NCI-H82 treated with DMSO at 0.1 percent for 48 hours (cell line): Measurements from ENCODE around the gene CERS2.
A peak's percentile ranks its signal among the peaks of the same experiment; 100 is the strongest.

Experiments used
- DNase-seq: peaks from one replicate; lab custom pipeline; 2025; ENCODE audit not compliant: unreplicated experiment; lab: John Stamatoyannopoulos, UW

Gene CERS2

GRCh38 chr1:150999051-150999674, 24.5 kb upstream of the CERS2 start:
- no peak for DNase-seq

- DNase-seq, result no peak
Observed at GRCh38 chr1:150997949-150998348, 23.3 kb upstream of the CERS2 start.

DNA sequence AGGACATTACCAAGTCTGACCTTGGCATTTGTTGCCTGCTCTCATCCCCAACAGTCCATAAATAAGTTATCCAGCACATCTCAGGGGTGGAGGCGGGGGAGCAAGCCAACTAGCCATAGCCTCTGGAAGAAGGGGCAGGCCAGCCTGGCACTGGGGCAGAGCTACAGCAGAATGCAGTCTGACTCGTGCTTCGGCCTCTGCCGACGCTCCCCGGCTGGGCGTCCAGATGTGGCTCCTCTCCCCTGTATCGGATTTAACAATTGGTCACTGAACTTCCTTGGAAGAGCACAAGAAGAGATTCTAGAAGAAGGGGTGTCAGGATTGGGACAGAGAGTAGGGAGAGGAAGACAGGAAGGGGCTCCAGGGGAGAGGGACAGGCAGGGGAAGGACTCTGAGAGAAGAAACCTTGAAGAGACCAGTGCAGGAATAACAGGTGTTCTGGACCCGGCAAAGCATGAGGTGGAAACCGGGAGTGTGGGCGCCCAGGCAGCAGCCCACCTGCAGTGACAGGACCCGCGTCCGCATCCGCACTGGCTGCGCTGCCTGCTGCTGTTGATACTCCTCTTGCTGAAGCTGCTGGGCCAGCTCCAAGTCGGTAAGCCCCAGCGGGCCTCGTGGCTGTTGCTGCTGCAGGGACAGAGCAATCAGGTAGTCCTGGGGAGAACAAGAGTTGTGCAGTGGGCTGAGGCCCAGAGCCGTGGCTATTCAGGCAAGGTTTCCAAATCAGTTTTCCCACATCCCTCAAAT, 22.7 kb upstream of the CERS2 start:
- DNase-seq, result no peak

- no peak for DNase-seq
Observed at GRCh38 chr1:150995896-150996295, 21.3 kb upstream of the CERS2 start.

DNA sequence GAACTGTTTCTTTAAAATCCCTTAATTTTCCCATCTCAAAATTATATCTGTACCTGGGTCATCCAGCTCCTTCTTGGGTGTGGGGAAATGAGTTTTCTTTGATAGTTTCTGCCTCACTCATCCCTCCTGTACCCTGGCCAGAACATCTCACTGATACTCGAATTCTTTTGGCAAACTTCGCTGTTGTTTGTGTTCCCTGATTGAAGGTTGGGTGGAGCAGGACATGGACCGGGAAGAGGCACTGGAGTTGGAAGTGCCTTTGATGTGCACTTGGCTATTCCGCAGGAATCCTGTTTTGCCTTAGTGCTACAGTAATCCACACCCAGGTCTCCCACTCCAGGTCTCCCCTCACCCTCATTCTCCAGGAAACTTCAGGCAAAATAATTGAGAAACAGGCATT, 20.8 kb upstream of the CERS2 start:
- DNase-seq, result no peak

DNA sequence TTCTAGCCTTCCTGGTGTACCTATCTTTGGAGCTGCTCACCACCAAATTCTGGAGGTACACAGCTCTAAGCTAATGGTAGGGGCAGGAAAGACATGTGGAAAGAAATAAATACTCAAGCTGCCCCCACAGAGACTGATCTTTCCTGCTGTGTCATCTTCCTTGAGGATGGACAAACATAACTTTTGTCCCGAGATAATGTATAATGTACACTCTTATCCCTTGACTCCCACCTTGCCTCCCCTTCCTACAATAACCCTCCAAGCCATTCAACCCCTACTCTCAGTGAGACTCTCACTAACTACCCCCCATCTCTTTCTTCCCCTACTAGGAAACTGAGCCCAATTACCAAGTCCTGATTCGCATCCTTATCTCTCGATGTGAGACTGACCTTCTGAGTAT, 19.6 kb upstream of the CERS2 start:
- no peak for DNase-seq

DNA sequence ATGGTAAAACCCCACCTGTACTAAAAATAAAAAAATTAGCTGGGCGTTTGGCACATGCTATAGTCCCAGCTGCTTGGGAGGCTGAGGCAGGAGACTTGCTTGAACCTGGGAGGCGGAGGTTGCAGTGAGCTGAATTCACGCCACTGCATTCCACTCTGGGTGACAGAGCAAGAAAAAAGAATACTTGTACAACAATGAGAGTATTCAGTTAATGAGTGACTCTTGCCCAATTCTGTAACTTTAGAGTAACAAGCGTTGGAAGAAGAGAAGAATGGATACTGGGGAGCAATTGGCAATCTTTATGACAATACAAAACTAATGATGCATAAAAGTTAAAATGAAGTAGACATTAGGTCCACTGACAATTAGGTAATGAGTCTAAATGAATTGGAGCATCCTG, 18.0 kb upstream of the CERS2 start:
- no peak for DNase-seq

- DNase-seq, result no peak
Observed at GRCh38 chr1:150987924-150988323, 13.3 kb upstream of the CERS2 start.

DNA sequence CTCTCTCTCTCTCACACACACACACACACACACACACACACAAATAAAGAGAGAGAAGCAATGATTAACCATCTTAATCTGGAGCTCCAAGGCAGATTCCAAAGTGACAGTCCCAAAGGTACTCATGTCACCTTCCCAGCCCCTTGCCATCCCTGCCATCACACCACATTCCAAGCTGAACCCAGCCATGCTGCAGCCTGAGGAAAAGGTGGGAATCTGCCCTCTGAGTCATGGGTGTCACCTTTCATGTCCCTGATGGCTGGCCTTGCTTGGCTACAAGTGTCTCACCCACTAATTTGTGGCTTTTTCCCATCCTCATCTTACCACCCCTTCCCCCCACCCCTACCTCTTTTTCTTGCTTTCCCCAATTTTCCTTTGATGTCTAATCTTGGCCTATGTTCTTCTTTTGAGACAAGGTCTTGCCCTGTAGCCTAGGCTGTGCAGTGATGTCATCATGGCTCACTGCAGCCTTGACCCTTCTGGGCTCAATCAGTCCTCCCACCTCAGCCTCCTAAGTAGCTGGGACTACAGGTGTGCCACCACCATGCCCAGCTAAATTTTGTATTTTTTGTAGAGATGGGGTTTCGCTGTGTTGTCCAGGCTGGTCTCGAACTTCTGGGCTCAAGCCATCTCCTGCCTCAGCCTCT, 10.7 kb upstream of the CERS2 start:
- DNase-seq, result no peak

DNA sequence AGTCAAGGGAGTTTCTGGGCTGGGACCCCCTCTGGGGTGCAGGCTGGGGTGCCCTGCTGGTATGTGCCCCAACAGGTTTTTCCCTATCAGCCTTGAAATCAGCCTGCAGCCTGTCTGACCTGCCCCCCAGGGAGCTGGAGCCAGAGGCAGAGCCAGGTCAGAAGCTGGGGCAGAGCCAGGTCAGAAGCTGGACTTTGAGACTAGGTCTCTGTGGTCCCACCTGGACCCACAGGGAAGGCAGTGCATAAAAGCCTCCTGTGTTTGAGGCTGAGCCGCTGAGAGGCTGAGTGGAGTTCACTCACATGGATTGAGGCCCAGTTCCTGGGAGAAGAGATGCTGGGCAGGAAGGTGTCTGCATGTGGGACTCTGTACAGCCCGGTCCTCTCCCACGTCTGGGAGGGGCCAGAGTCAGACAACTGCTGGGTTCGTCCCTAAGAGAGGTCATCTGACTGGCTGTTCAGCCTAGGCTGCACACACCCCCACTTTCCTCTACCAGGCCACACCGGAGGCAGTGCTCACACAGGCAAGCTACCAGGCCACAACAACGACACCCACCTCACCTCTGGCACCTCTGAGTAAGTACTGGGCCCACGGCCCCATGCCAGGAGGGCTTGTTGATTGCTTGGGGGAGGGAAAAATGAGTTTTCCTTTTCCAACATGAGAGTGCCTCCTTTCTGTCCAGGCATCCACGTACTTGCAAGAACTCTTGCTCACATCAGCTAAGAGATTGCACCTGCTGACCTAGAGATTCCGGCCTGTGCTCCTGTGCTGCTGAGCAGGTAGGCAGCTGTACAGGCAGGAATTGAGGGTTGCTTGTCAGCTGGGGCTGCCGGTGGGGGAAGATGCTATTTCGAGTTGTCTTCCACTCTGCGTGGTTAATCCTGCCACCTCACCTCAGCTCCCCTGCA, 7.4 kb upstream of the CERS2 start, which contains the start of gene ANXA9:
Gene ANXA9 (plus strand): TSS at position 488 of the 908 bp plus-strand sequence. CDS start 814 bp downstream, outside the sequence.
- DNase-seq, result no peak

- no peak for DNase-seq
Observed at GRCh38 chr1:150981177-150981804, 6.7 kb upstream of the CERS2 start.

DNA sequence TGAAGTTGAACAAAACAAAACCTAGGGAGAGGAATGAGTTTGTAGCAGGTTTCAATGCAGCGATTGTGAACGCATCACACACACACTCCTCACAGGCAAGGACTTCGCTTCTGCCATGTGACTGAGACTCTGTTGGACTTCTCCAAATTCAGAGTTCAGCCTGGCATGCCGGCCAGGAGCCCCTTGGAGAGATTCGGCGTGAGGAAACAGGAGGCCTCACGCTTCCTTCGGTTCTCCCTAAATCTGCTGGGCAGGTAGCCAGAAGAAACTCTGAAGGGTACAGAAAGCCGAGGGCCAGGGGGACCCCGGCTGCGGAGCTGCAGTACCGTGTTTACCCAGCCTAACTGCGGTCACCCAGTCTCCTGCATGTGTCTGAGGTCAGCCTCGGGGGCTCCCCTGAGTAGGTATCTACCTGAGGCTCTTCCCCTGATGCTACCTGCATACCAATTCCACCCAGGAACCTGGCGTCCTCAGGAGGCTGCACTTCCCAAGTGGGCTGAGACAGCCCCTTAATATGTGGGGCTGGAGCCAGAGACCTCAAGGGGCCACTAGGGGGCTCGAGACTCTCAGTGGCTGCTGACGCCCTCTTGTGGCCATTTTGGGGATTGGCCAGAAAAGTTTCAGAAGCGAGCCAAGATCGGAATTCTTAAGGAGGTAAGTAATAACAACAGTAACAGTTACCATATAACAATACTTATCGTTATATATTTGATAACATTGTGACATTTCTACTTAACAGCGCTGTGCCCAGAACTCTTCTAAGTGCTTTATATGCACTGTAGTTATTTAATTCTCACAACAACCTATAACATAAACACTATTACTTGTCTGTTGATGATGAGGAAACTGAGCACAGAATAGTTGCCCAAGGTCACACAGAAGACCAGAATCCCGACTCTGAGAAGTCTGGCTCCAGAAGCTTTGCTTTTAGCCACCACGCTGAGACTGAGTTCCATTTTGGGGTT, 4.7 kb upstream of the CERS2 start:
- peak; percentile 89 for DNase-seq

DNA sequence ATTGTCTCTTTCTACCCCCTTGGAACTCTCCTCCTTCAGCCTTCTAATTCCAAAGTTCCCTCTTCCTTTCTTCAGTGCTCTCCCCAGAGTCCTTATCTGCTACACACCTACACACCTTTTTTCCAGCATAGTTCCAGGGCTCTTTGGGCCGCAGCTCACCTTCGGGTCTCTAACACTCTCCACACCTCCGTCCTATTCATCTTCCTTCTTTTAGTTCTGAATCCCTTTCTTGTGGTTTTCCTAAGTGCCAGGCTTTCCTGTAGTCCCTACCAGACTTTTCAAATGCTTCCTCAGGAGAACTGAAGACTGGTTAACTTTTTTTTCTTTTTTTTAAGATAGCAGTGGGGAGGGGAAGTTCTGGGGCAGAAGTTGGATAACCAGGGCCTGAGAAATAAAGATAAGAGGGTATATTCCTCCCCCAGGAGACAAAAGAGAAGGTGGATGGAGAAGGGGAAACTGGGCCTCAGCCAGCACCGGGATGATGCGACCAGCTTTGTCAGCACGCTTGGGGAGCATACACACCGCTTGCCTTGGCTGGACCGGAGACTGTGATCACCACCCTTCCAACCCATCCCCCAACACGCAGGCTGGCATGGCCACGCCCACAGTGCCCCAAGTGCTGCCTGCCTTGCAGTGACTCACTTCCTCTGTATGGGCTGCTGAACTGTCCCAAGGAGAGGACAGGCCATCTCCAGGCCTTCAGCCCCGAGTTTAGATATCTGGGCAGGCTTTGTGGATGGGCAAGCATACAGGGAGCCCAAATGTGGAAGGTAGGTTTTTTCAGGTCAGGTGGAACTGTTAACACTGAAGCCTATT, 2.5 kb upstream of the CERS2 start:
- DNase-seq, result no peak

GRCh38 chr1:150976401-150976821, 1.8 kb upstream of the CERS2 start:
- DNase-seq, result no peak

DNA sequence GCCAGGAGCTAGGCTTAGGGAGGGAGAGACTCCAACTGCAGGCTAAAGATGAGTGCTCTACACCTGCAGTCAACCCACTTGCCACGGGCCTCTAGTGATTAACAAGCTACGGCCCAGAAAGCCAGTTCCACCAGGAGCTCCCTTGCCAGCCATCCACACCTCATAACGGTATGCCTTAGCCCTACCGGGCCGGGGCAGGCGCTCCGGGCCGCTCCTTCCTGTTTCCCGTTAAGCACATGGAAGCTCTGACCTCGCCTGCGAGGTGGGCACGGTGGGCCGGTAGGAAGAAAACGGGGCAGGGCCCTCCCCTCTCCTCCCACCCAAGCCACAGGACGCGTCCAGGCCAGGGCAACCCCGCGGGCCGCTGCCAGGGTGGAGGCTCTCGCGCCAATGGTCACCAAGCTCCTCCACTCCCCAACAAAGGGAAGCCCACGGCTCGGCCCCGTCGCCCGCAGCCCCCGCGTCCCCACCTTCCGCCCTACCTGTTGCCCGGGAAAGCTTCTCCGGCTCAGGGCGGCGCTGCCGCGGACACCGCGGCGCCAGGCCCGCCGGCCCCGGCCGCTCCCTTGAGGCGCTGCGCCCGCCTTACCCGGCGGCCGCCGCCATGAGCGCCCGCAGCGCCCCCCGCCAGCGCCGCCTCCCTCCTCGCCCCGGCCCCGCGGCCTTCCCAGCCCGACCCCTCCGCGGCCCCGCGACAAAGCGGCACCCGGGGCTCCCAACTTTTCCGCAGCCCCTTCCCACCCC, 627 bp downstream of the CERS2 start:
- DNase-seq, result no peak

GRCh38 chr1:150973258-150973835, 1.3 kb downstream of the CERS2 start:
- no peak for DNase-seq

GRCh38 chr1:150972417-150972940, 2.2 kb downstream of the CERS2 start:
- no peak for DNase-seq
